ENCODE results near the gene SEPTIN7.

- TF ChIP-seq POLR2A (IDR thresholded peaks at IDR 0.05; ENCODE audit: low read depth, low read length) (no peak), CTCF (conservative IDR thresholded peaks at IDR 0.05; ENCODE audit: low read depth, low read length) (no peak), MAFK (IDR thresholded peaks at IDR 0.05; ENCODE audit: low read depth, low read length) (no peak), CHD1 (IDR thresholded peaks at IDR 0.05; ENCODE audit: low read depth, low read length) (no peak), CEBPB (IDR thresholded peaks at IDR 0.05; ENCODE audit: low read depth, low read length) (no peak), SMC3 (IDR thresholded peaks at IDR 0.05; ENCODE audit: low read depth, low read length) (no peak), RFX5 (IDR thresholded peaks at IDR 0.05; ENCODE audit: low read depth, low read length) (no peak), RCOR1 (IDR thresholded peaks at IDR 0.05; ENCODE audit: insufficient replicate concordance, low read length) (no peak), RAD21 (IDR thresholded peaks at IDR 0.05; ENCODE audit: low read length) (no peak), FOS (IDR thresholded peaks at IDR 0.05; ENCODE audit: low read depth, low read length) (no peak), MXI1 (IDR thresholded peaks at IDR 0.05; ENCODE audit: borderline replicate concordance, low read depth, low read length) (no peak), USF2 (IDR thresholded peaks at IDR 0.05; ENCODE audit: low read depth, low read length) (no peak), BHLHE40 (IDR thresholded peaks at IDR 0.05; ENCODE audit: low read depth, low read length) (no peak), ELK1 (IDR thresholded peaks at IDR 0.05; ENCODE audit: borderline replicate concordance, low read depth, low read length) (no peak)
Observed at GRCh38 chr7:35757574-35757973, 43.3 kb upstream of the SEPTIN7 start.
